ENCODE data around the gene USPL1.

Gene USPL1

DNA sequence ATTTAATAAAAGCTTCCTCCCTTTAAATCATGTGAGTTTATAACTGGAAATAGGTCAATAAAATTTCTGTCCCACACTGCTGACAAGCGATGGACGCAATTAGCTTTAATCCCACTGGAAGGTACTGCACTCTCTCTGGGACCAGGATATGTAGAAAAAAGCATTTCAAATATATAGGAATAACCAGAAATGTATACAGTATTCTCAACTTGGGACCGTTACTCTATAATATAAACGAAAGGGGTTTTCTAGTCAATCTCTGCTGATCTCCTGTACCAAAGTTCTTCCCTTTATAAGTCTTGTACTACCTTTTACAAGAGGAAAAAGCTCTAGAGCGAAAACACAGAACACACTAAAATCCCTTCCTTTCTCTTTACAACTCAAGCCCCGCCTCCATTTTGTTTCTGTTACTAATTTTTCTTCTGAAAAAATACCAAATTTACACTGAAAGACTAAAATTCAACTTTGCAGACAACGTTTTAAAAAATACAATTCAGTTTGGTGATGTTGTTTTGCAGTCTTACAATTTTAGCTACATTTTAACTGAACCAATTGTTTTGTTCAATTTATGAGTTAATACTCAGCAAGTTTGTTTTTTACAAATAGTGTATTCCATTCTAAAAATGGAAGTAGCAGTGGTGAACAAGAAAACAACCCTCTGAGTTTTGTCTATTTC lies 1.7 kb upstream of the USPL1 start:
- H3K4me1 ChIP-seq (ENCODE audit: insufficient read depth, insufficient read length): no peaks in the 10 kb centered on the region
- H3K36me3 ChIP-seq (ENCODE audit: insufficient read depth, insufficient read length, low read length): peaks cover 9% of the 10 kb centered on the region
- H3K9ac ChIP-seq (ENCODE audit: insufficient read length, low read depth): peak overlapping the region; percentile 98
- peak overlapping the region; percentile 75 for H3K4me3 ChIP-seq (ENCODE audit: insufficient read length, low read depth)
- TF ChIP-seq YY1 (IDR thresholded peaks at IDR 0.05; ENCODE audit: insufficient read depth, insufficient read length) (no peak), ZNF274 (IDR thresholded peaks at IDR 0.05; ENCODE audit: low read depth, low read length) (no peak), SUZ12 (IDR thresholded peaks at IDR 0.05; ENCODE audit: extremely low read depth, insufficient read depth, insufficient read length) (no peak)
- no peaks in the 10 kb centered on the region for H3K27me3 ChIP-seq (ENCODE audit: insufficient read depth, insufficient read length)
- DNase-seq (ENCODE audit: low read depth, low spot score): no peak
- H3K9me3 ChIP-seq (ENCODE audit: insufficient read depth, low read length): no peaks in the 10 kb centered on the region

DNA sequence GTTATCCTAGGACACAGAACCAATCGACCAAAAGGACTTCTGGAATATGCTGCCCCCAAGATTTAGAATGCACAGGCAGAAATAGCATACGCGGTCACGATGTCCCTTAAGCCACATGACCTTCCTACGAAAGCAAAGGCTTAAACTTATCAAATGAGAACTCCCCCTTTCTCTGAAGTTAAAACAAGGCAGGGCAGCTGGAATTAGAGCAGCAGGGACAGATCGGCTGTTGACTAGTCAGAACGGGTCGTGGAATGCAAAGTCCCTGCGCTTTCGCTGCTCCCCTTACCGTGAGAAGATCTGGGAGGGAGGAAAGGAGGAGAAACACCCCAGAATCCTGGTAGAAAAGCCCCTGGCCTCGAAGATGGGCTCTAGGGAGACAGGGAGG lies 799 bp upstream of the USPL1 start:
- Histone ChIP-seq H3K9ac (ENCODE audit: insufficient read length, low read depth) (peak overlapping the region; percentile 98), H3K4me3 (ENCODE audit: insufficient read length, low read depth) (peak overlapping the region; percentile 75), H3K9me3 (ENCODE audit: insufficient read depth, low read length) (no peaks in the 10 kb centered on the region), H3K4me1 (ENCODE audit: insufficient read depth, insufficient read length) (no peaks in the 10 kb centered on the region), H3K36me3 (ENCODE audit: insufficient read depth, insufficient read length, low read length) (peaks cover 16% of the 10 kb centered on the region), H3K27me3 (ENCODE audit: insufficient read depth, insufficient read length) (no peaks in the 10 kb centered on the region)
- peak; percentile 35 for DNase-seq (ENCODE audit: low read depth, low spot score)
- no peak for TF ChIP-seq ZNF274 (IDR thresholded peaks at IDR 0.05; ENCODE audit: low read depth, low read length)
- TF ChIP-seq YY1 (IDR thresholded peaks at IDR 0.05; ENCODE audit: insufficient read depth, insufficient read length): no peak
- TF ChIP-seq SUZ12 (IDR thresholded peaks at IDR 0.05; ENCODE audit: extremely low read depth, insufficient read depth, insufficient read length): no peak

DNA sequence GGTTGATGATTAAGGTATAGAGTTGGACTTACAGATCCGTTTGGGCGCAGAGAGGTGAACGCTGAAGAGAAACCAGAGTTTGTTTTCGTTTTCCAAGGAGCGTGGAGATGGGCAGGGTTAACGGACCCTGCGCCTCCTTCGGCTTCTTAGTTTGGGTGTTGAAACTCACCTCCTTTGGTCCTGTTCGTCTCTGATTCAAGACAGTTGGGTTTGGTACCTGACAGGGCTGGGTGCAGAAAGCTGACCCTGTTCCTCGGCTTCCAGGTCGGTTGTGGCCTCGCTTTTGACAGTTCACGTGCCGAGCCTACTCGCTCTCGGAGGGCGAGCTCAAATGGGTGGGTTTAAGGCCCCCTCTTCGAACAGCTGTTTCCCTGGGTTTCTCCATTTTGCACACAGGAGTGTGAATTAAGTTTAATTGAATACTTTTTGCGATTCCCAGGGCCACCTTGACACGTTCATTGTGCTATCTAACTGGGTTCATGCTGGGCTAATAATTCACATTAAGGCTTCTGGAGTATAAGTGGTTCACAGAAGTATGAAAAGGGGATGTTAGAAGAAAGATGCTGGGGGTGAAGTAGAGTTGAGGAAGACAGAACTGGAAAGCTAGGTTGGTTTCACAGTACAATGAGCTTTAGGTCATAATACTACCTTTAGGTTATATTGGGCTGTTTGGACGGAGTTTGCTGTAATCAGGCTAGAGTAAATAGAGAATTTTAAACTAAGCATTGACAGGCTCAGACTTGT lies 638 bp downstream of the USPL1 start:
- H3K4me3 ChIP-seq (ENCODE audit: insufficient read length, low read depth): peak overlapping the region; percentile 83
- TF ChIP-seq SUZ12 (IDR thresholded peaks at IDR 0.05; ENCODE audit: extremely low read depth, insufficient read depth, insufficient read length) (no peak), ZNF274 (IDR thresholded peaks at IDR 0.05; ENCODE audit: low read depth, low read length) (no peak), YY1 (IDR thresholded peaks at IDR 0.05; ENCODE audit: insufficient read depth, insufficient read length) (no peak)
- H3K4me1 ChIP-seq (ENCODE audit: insufficient read depth, insufficient read length): no peaks in the 10 kb centered on the region
- H3K27me3 ChIP-seq (ENCODE audit: insufficient read depth, insufficient read length): no peaks in the 10 kb centered on the region
- H3K36me3 ChIP-seq (ENCODE audit: insufficient read depth, insufficient read length, low read length): peaks cover 28% of the 10 kb centered on the region
- peak overlapping the region; percentile 91 for H3K9ac ChIP-seq (ENCODE audit: insufficient read length, low read depth)
- H3K9me3 ChIP-seq (ENCODE audit: insufficient read depth, low read length): no peaks in the 10 kb centered on the region
- no peak for DNase-seq (ENCODE audit: low read depth, low spot score)

DNA sequence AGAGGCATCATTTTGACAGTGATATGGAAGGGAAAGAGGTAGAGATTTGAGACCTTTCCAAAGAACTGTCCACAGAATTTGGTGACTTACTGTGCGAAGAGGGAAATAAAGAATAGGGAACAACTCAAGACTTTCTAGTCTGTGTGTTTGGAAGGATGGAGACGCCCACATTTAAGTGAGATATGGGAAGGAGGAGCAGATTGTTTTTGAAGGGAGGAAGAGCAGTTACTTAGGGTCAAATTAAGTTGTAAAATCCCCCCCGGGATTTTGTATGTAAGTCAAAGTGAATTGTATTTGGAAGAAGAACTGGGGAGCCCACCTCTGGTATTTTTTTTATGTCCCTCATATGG lies 1.2 kb downstream of the USPL1 start:
- Histone ChIP-seq H3K9me3 (ENCODE audit: insufficient read depth, low read length) (no peaks in the 10 kb centered on the region), H3K9ac (ENCODE audit: insufficient read length, low read depth) (peak overlapping the region; percentile 91), H3K27me3 (ENCODE audit: insufficient read depth, insufficient read length) (no peaks in the 10 kb centered on the region), H3K36me3 (ENCODE audit: insufficient read depth, insufficient read length, low read length) (peaks cover 28% of the 10 kb centered on the region), H3K4me3 (ENCODE audit: insufficient read length, low read depth) (peak overlapping the region; percentile 83), H3K4me1 (ENCODE audit: insufficient read depth, insufficient read length) (no peaks in the 10 kb centered on the region)
- TF ChIP-seq ZNF274 (IDR thresholded peaks at IDR 0.05; ENCODE audit: low read depth, low read length) (no peak), SUZ12 (IDR thresholded peaks at IDR 0.05; ENCODE audit: extremely low read depth, insufficient read depth, insufficient read length) (no peak), YY1 (IDR thresholded peaks at IDR 0.05; ENCODE audit: insufficient read depth, insufficient read length) (no peak)
- DNase-seq (ENCODE audit: low read depth, low spot score): no peak

DNA sequence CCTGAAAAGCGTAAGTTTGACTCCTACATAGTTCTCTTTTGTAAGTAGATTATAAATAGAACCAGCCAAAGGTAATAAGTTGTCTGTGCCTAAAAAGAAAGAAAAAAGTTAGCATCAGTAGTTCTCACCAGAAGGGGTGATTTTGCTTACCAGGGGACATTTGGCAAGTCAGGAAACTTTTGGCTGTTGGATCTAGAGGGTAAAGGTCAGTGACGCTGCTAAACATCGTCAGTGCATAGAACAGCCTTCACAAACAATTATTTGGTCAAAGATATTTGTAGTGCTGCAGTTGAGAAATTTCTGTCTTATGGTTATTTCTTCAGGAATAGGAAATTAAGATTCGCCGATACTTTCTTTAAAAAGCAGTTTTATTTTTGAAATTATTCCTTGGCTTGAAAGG lies 2.0 kb downstream of the USPL1 start:
- H3K27me3 ChIP-seq (ENCODE audit: insufficient read depth, insufficient read length): no peaks in the 10 kb centered on the region
- no peaks in the 10 kb centered on the region for H3K9me3 ChIP-seq (ENCODE audit: insufficient read depth, low read length)
- H3K4me1 ChIP-seq (ENCODE audit: insufficient read depth, insufficient read length): no peaks in the 10 kb centered on the region
- H3K4me3 ChIP-seq (ENCODE audit: insufficient read length, low read depth): no peak overlapping the region
- TF ChIP-seq ZNF274 (IDR thresholded peaks at IDR 0.05; ENCODE audit: low read depth, low read length) (no peak), YY1 (IDR thresholded peaks at IDR 0.05; ENCODE audit: insufficient read depth, insufficient read length) (no peak), SUZ12 (IDR thresholded peaks at IDR 0.05; ENCODE audit: extremely low read depth, insufficient read depth, insufficient read length) (no peak)
- no peak for DNase-seq (ENCODE audit: low read depth, low spot score)
- peak overlapping the region; percentile 26 for H3K9ac ChIP-seq (ENCODE audit: insufficient read length, low read depth)
- peaks cover 35% of the 10 kb centered on the region for H3K36me3 ChIP-seq (ENCODE audit: insufficient read depth, insufficient read length, low read length)

DNA sequence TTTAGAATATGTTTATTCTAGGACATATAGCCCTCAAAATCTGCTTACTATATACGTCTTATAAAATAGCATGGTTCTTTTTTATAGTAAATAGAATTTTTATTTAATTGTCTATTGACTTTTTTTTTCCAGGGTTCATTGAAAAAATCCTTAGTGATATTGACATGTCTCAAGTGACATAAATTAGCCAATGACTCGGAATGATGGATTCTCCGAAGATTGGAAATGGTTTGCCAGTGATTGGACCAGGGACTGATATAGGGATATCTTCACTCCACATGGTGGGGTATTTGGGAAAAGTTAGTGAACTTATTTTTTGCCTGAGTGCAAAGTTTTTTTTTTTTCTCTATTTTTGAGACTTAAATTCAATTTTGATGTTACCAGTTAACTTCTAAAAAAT lies 3.2 kb downstream of the USPL1 start:
- peaks cover 38% of the 10 kb centered on the region for H3K36me3 ChIP-seq (ENCODE audit: insufficient read depth, insufficient read length, low read length)
- H3K4me1 ChIP-seq (ENCODE audit: insufficient read depth, insufficient read length): no peaks in the 10 kb centered on the region
- no peaks in the 10 kb centered on the region for H3K27me3 ChIP-seq (ENCODE audit: insufficient read depth, insufficient read length)
- H3K9me3 ChIP-seq (ENCODE audit: insufficient read depth, low read length): no peaks in the 10 kb centered on the region
- no peak overlapping the region for H3K9ac ChIP-seq (ENCODE audit: insufficient read length, low read depth)
- H3K4me3 ChIP-seq (ENCODE audit: insufficient read length, low read depth): no peak overlapping the region
- DNase-seq (ENCODE audit: low read depth, low spot score): no peak
- TF ChIP-seq YY1 (IDR thresholded peaks at IDR 0.05; ENCODE audit: insufficient read depth, insufficient read length) (no peak), ZNF274 (IDR thresholded peaks at IDR 0.05; ENCODE audit: low read depth, low read length) (no peak)

DNA sequence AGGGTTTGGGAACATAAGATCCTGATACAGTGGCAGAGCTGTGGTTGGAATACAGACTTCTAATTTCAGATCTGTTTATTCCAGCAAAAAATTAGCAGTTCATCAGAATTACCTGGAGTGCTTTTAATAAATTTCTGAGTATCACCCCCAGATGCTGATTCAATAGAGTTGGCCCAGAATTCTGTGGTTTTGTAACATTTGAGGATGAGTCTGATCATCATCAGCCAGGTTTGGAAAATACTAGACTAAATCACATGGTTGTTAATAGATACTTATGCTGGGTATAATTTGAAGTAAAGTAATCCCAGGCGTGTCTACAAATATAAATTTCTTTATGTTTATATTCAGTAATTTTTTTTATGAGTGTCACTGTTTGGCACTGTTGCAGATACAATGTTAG lies 4.8 kb downstream of the USPL1 start:
- no peak overlapping the region for H3K4me3 ChIP-seq (ENCODE audit: insufficient read length, low read depth)
- TF ChIP-seq SUZ12 (IDR thresholded peaks at IDR 0.05; ENCODE audit: extremely low read depth, insufficient read depth, insufficient read length): no peak
- no peak for TF ChIP-seq ZNF274 (IDR thresholded peaks at IDR 0.05; ENCODE audit: low read depth, low read length)
- TF ChIP-seq YY1 (IDR thresholded peaks at IDR 0.05; ENCODE audit: insufficient read depth, insufficient read length): no peak
- H3K27me3 ChIP-seq (ENCODE audit: insufficient read depth, insufficient read length): no peaks in the 10 kb centered on the region
- no peaks in the 10 kb centered on the region for H3K4me1 ChIP-seq (ENCODE audit: insufficient read depth, insufficient read length)
- no peak overlapping the region for H3K9ac ChIP-seq (ENCODE audit: insufficient read length, low read depth)
- no peak for DNase-seq (ENCODE audit: low read depth, low spot score)
- H3K9me3 ChIP-seq (ENCODE audit: insufficient read depth, low read length): no peaks in the 10 kb centered on the region
- peaks cover 46% of the 10 kb centered on the region for H3K36me3 ChIP-seq (ENCODE audit: insufficient read depth, insufficient read length, low read length)
